PC-3 (cell line): ENCODE results near the gene NBEAL1. TPM values are rescaled to one million over a fixed set of nuclear protein-coding genes. Genes with fewer than 3 reads are reported as not detected.

ENCODE experiments used
- ATAC-seq: fragments of 200-7000 bp; cut with Tn5 transposase; 2 replicates; pipeline ENCODE4 v1.9.1; 2020; ENCODE audit warnings: mild to moderate bottlenecking, moderate library complexity
- BruUV-seq: library from RNA; stranded (reverse); fragments of 400-500 nt; replicated peaks from 2 replicates; lab custom pipeline; 2021; lab: Mats Ljungman, UMichigan
- CTCF ChIA-PET: fragments of 300-600 bp; sonication (Branson Sonifier 250); formaldehyde crosslinking; loops from one replicate; lab custom pipeline; 2022; ENCODE audit warnings: antibody characterized with exemption; lab: Charles Lee
- POLR2A ChIA-PET: fragments of 300-600 bp; sonication (Branson Sonifier 250); formaldehyde crosslinking; loops from one replicate; lab custom pipeline; 2022; ENCODE audit warnings: antibody characterized with exemption; ENCODE audit not compliant: unreplicated experiment; lab: Charles Lee
- DNase-seq: peaks from one replicate; pipeline ENCODE4 v3.0.0-alpha.2; 2015
- H2AFZ ChIP-seq: fragments of 300-600 bp; sonication (generic); 2 replicates; pipeline ENCODE4 v1.6.0; 2016; ENCODE audit warnings: antibody characterized with exemption, low read length
- H3F3A ChIP-seq: fragments of 300-600 bp; sonication (generic); one replicate; pipeline ENCODE4 v1.6.0; 2017; ENCODE audit warnings: antibody characterized with exemption, low read length, control low read depth, mild to moderate bottlenecking; ENCODE audit not compliant: unreplicated experiment
- H3K27ac ChIP-seq: fragments of 300-600 bp; sonication (generic); 2 replicates; pipeline ENCODE4 v1.5.1; 2016; ENCODE audit warnings: mild to moderate bottlenecking, low read length
- H3K27me3 ChIP-seq: fragments of 300-600 bp; sonication (generic); 2 replicates; pipeline ENCODE4 v1.6.1; 2016; ENCODE audit warnings: low read length, mixed read lengths
- H3K36me3 ChIP-seq: fragments of 300-600 bp; sonication (generic); 2 replicates; pipeline ENCODE4 v1.6.1; 2016; ENCODE audit warnings: low read depth, mixed run types, low read length, mixed read lengths
- H3K4me1 ChIP-seq: fragments of 300-600 bp; sonication (generic); 2 replicates; pipeline ENCODE4 v1.5.1; 2016; ENCODE audit warnings: low read length; ENCODE audit not compliant: insufficient read depth
- H3K4me2 ChIP-seq: fragments of 300-600 bp; sonication (generic); 2 replicates; pipeline ENCODE4 v1.6.0; 2016; ENCODE audit warnings: low read length
- H3K4me3 ChIP-seq: fragments of 300-600 bp; sonication (generic); 2 replicates; pipeline ENCODE4 v1.5.1; 2016; ENCODE audit warnings: mild to moderate bottlenecking, low read length, mixed read lengths
- H3K79me2 ChIP-seq: fragments of 300-600 bp; sonication (generic); 2 replicates; pipeline ENCODE4 v1.6.1; 2017; ENCODE audit warnings: low read length, mixed read lengths
- H3K9ac ChIP-seq: fragments of 300-600 bp; sonication (generic); 2 replicates; pipeline ENCODE4 v1.6.0; 2016; ENCODE audit warnings: mild to moderate bottlenecking, low read length
- H3K9me2 ChIP-seq: fragments of 300-600 bp; sonication (generic); replicated peaks from 2 replicates; pipeline ENCODE4 v1.6.1; 2016; ENCODE audit warnings: mixed run types, low read length, mixed read lengths
- H3K9me3 ChIP-seq: fragments of 300-600 bp; sonication (generic); 2 replicates; pipeline ENCODE4 v1.6.1; 2016; ENCODE audit warnings: low read length, mixed read lengths
- H4K20me1 ChIP-seq: fragments of 300-600 bp; sonication (generic); 2 replicates; pipeline ENCODE4 v1.6.1; 2016; ENCODE audit warnings: low read length, mixed read lengths
- EZH2 ChIP-seq: fragments of 300-600 bp; sonication (generic); IDR thresholded peaks from one replicate; pipeline ENCODE4 v1.6.1; 2017; ENCODE audit warnings: antibody characterized with exemption, mild to moderate bottlenecking, low read length; ENCODE audit not compliant: unreplicated experiment
- EZH2phosphoT487 ChIP-seq: fragments of 300-600 bp; sonication (generic); IDR thresholded peaks from 2 replicates; pipeline ENCODE4 v1.6.1; 2018; ENCODE audit warnings: mild to moderate bottlenecking, antibody characterized with exemption, low read length, borderline replicate concordance
- intact Hi-C: fragments of 100-400 bp; cut with micrococcal nuclease; formaldehyde crosslinking; loops from 2 replicates; pipeline ENCODE4 v1.9.0; 2023
- total RNA-seq: library from RNA; depleted of rRNA; stranded (reverse); fragments of >200 nt; gene quantifications from 2 replicates; pipeline ENCODE4 v1.2.3, GENCODE V29; 2014
- TF ChIP-seq, protein P1 (sequence below): fragments of 300-600 bp; sonication (generic); conservative IDR thresholded peaks from 2 replicates; pipeline ENCODE4 v1.5.1; 2017; ENCODE audit warnings: antibody characterized with exemption, low read depth, mild to moderate bottlenecking, low read length

The NBEAL1 gene
- total RNA-seq, 1 experiment from 2014 or later = 9.9 TPM

DNA sequence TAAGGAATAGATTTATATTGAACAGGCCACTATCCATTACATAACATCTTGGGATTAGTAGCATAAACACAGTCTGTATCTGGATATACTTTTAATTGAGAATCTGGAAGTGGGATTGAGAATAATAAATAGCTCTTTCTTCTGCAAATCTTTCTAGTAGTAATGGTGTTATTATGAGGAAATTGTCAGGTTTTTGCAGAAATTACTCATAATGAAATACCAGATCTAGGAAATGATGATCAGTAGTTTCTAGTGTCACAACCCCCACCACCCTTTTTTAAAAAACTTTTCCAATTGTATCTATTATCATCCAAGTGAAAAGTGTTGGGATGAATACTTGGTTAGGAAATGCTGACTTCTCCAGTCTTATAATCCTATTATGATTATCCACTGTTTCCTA is 18.7 kb downstream of the NBEAL1 start:
- no peak overlapping the region for H2AFZ ChIP-seq
- H3K9me2 ChIP-seq = no peaks in the 10 kb centered on the region
- 0 out of 2 replicates have a peak, but pooled peaks cover 2% of the 10 kb centered on the region for H3K4me1 ChIP-seq
- ChIA-PET CTCF (interaction anchor here (0.6 kb wide), 1 partner anchor 462 kb away, joined by 6 read pairs; no protein-coding TSS in a partner anchor), POLR2A (interaction anchor here (0.7 kb wide), 1 partner anchor 15 kb away, joined by 7 read pairs; no protein-coding TSS in a partner anchor)
- H3K9me3 ChIP-seq = no peaks in the 10 kb centered on the region
- H3F3A ChIP-seq = no peaks in the 10 kb centered on the region
- no peak for DNase-seq
- no peak overlapping the region for H3K4me2 ChIP-seq
- TF ChIP-seq EZH2 = no peak
- H3K9ac ChIP-seq = no peak overlapping the region
- H3K27me3 ChIP-seq = no peaks in the 10 kb centered on the region
- no peak for ATAC-seq
- no peak overlapping the region for H3K27ac ChIP-seq
- no TSS peak for BruUV-seq
- no peaks in the 10 kb centered on the region for H3K79me2 ChIP-seq
- intact Hi-C loops = no loop called here
- no peaks in the 10 kb centered on the region for H4K20me1 ChIP-seq
- no peaks in the 10 kb centered on the region for H3K36me3 ChIP-seq
- no peak overlapping the region for H3K4me3 ChIP-seq

DNA sequence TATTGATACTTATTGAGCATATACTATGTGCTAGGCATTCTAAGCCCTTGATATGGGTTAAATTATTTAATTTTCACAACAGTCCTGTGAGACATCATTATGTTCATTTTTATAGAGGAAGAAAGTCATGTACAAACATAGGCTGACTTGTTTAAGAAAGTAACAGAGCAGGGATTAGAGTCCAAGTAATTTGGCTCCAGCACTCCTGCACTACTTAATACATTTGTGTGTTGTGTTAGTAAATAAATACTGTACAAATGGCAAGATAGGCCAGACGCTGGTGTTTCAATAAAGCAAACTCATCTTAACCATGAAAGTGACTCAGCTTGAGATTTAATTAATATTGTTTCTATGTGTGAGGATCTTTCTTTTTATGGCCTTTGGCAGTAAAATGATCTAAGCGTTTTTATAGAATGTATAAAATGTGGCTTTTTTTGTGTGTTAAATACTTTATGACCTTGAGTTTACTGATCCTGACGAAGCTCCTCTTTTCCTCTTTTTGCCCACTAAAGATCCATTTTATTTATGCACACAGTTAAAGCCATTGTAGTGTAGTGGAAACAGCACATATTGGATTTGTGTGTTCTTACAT is 21.3 kb downstream of the NBEAL1 start:
- Histone ChIP-seq H3K79me2 (no peaks in the 10 kb centered on the region), H3K4me3 (no peak overlapping the region), H3K27ac (no peak overlapping the region), H3K9me3 (no peaks in the 10 kb centered on the region), H3K36me3 (no peaks in the 10 kb centered on the region), H3K9me2 (no peaks in the 10 kb centered on the region), H2AFZ (no peak overlapping the region), H3K9ac (no peak overlapping the region), H4K20me1 (no peaks in the 10 kb centered on the region), H3K4me2 (no peak overlapping the region), H3K4me1 (0 out of 2 replicates have a peak, but pooled peaks cover 6% of the 10 kb centered on the region), H3F3A (no peaks in the 10 kb centered on the region), H3K27me3 (no peaks in the 10 kb centered on the region)
- DNase-seq = no peak
- ATAC-seq = peak; percentile 86
- POLR2A ChIA-PET = no interaction called here
- intact Hi-C loops = no loop called here
- TF ChIP-seq, protein P1, sequence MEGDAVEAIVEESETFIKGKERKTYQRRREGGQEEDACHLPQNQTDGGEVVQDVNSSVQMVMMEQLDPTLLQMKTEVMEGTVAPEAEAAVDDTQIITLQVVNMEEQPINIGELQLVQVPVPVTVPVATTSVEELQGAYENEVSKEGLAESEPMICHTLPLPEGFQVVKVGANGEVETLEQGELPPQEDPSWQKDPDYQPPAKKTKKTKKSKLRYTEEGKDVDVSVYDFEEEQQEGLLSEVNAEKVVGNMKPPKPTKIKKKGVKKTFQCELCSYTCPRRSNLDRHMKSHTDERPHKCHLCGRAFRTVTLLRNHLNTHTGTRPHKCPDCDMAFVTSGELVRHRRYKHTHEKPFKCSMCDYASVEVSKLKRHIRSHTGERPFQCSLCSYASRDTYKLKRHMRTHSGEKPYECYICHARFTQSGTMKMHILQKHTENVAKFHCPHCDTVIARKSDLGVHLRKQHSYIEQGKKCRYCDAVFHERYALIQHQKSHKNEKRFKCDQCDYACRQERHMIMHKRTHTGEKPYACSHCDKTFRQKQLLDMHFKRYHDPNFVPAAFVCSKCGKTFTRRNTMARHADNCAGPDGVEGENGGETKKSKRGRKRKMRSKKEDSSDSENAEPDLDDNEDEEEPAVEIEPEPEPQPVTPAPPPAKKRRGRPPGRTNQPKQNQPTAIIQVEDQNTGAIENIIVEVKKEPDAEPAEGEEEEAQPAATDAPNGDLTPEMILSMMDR = no peak
- no peak for TF ChIP-seq EZH2
- TF ChIP-seq EZH2phosphoT487 = no peak
- CTCF ChIA-PET = no interaction called here
- no TSS peak for BruUV-seq

DNA sequence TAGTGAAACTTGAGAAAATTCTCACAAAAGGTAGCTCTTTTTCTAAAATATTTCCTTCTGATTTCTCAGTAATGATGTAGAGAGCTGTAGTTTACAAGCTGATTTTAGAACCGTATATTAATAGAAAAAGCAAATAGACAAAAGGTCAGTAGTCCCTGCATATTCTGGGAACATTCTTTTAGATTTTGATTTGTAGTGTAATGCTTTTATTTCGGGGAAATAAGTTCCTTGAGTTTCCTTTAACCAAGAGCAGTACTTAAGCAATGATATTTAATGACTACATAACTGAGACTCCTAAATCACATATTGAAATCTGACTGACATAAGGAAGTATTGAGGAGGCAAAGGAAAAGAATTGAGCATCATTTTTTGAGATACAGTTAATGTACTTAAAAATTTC is 22.4 kb downstream of the NBEAL1 start:
- Histone ChIP-seq H3K79me2 (no peaks in the 10 kb centered on the region), H3F3A (no peaks in the 10 kb centered on the region), H3K9me3 (no peaks in the 10 kb centered on the region), H3K27ac (no peak overlapping the region), H3K27me3 (no peaks in the 10 kb centered on the region), H3K36me3 (peaks cover 2% of the 10 kb centered on the region; the same call in 1 of the 2 replicates), H3K9me2 (no peaks in the 10 kb centered on the region), H2AFZ (no peak overlapping the region), H3K4me3 (no peak overlapping the region), H3K9ac (no peak overlapping the region), H3K4me2 (no peak overlapping the region), H3K4me1 (0 out of 2 replicates have a peak, but pooled peaks cover 6% of the 10 kb centered on the region), H4K20me1 (no peaks in the 10 kb centered on the region)
- ChIA-PET CTCF (no interaction called here), POLR2A (no interaction called here)
- intact Hi-C loops = no loop called here
- DNase-seq = no peak
- no TSS peak for BruUV-seq
- no peak for ATAC-seq
- no peak for TF ChIP-seq EZH2phosphoT487
- TF ChIP-seq, protein P1 = no peak
- no peak for TF ChIP-seq EZH2
